Measurements from ENCODE around the gene PSMB5. TPM values are rescaled to one million over a fixed set of nuclear protein-coding genes. Genes with fewer than 3 reads are reported as not detected.

The PSMB5 gene
- total and polyA plus RNA-seq, 2 of the 13 experiments (the other 11 are each of a cell fraction or from before 2014, with no cell fraction given), result 705 to 871 TPM

GRCh38 chr14:23033801-23034497 is 751 bp downstream of the PSMB5 start:
- no peaks in the 10 kb centered on the region for H3K9me3 ChIP-seq (ENCODE audit: low read length)
- intact Hi-C loops (cut with micrococcal nuclease; ENCODE audit: unreplicated experiment) (loop anchor here (1.0 to 2.0 kb wide), 4 partner anchors 24 to 61 kb away; partner anchors contain the start of genes ACIN1, AJUBA, C14orf119 and C14orf93), in situ Hi-C loops (cut with HindIII; ENCODE audit: extremely low pct_ligation_motif_present, low pct_unique_long_range_greater_than_20kb) (no loop called here)
- ChIA-PET POLR2A (interaction anchor here (0.9 to 15.1 kb wide), 25 partner anchors 9 to 1237 kb away, joined by 3 to 203 read pairs (median 5); partner anchors contain the start of genes ACIN1, AJUBA, C14orf119 and HAUS4), CTCF (ENCODE audit: low intra/inter-chr PET ratio, low total read pairs) (no interaction called here)
- WGBS (ENCODE audit: low lambda C conversion rate), result 36% methylated on average over 17 of the region's 17 CpGs
- DNase-seq (ENCODE audit: low spot score) (no peak), FAIRE-seq (no peak), ATAC-seq (peak; percentile 49)
- H3K9ac ChIP-seq (ENCODE audit: insufficient read depth, low read depth, low read length), result peak overlapping the region; percentile 97
- BruUV-seq (replicated peaks), result TSS peak; percentile 77
- peaks cover 44% of the 10 kb centered on the region for H3K4me1 ChIP-seq (ENCODE audit: insufficient read depth, low read length)
- peak overlapping the region; percentile 78 to 86 (median 80) for H3K4me3 ChIP-seq (replicated peaks in 1 of 3; ENCODE audit: insufficient read depth in 1 of 3, low read depth in 2 of 3, low read length in 3 of 3)
- H3K79me2 ChIP-seq (ENCODE audit: insufficient read depth, low read length), result peaks cover 40% of the 10 kb centered on the region
- no peak overlapping the region for H2AFZ ChIP-seq (ENCODE audit: low read length)
- peak overlapping the region; percentile 92 for H3K4me2 ChIP-seq (ENCODE audit: low read depth, low read length)
- peak overlapping the region; percentile 90 for H3K27ac ChIP-seq (ENCODE audit: extremely low read length, insufficient read depth, low read length)
- peaks cover 21 to 34% of the 10 kb centered on the region in 2 experiments for H3K36me3 ChIP-seq (replicated peaks in 1 of 2; ENCODE audit: control insufficient read depth in 1 of 2, insufficient read depth in 2 of 2, low read length in 2 of 2)
- H3K27me3 ChIP-seq (ENCODE audit: control insufficient read depth in 1 of 2, insufficient read depth in 2 of 2, low read length in 2 of 2), result no peaks in the 10 kb centered on the region; a peak in 1 of 5 replicates
- no peaks in the 10 kb centered on the region for H4K20me1 ChIP-seq (ENCODE audit: insufficient read depth, low read length)
- TF ChIP-seq FOXO1 (CRISPR knock-in tag; IDR thresholded peaks at IDR 0.05) (no peak), THRA (CRISPR knock-in tag; IDR thresholded peaks at IDR 0.05; ENCODE audit: borderline replicate concordance) (0 out of 2 replicates have a peak, but pooled peaks have one; percentile 3), HDAC6 (IDR thresholded peaks at IDR 0.05; ENCODE audit: low read depth, low read length) (peak; percentile 18; the same call in 1 of the 2 replicates), ZIK1 (CRISPR knock-in tag; IDR thresholded peaks at IDR 0.05; ENCODE audit: borderline replicate concordance, low read depth) (0 out of 2 replicates have a peak, but pooled peaks have one; percentile 3), ZNF556 (CRISPR knock-in tag; IDR thresholded peaks at IDR 0.05; ENCODE audit: borderline replicate concordance) (0 out of 2 replicates have a peak, but pooled peaks have one; percentile 11), ZNF569 (CRISPR knock-in tag; IDR thresholded peaks at IDR 0.05; ENCODE audit: borderline replicate concordance) (0 out of 2 replicates have a peak, but pooled peaks have one; percentile 42), ZKSCAN8 (CRISPR knock-in tag; IDR thresholded peaks at IDR 0.05; ENCODE audit: borderline replicate concordance) (no peak; the same call in 1 of the 2 replicates), THAP8 (CRISPR knock-in tag; IDR thresholded peaks at IDR 0.05; ENCODE audit: borderline replicate concordance) (0 out of 2 replicates have a peak, but pooled peaks have one; percentile 3), STAT6 (CRISPR knock-in tag; IDR thresholded peaks at IDR 0.05; ENCODE audit: borderline replicate concordance) (peak; percentile 4; the same call in 1 of the 2 replicates), ZSCAN5A (CRISPR knock-in tag; IDR thresholded peaks at IDR 0.05; ENCODE audit: borderline replicate concordance) (peak; percentile 26; the same call in 1 of the 2 replicates)
- TF ChIP-seq, protein P1, sequence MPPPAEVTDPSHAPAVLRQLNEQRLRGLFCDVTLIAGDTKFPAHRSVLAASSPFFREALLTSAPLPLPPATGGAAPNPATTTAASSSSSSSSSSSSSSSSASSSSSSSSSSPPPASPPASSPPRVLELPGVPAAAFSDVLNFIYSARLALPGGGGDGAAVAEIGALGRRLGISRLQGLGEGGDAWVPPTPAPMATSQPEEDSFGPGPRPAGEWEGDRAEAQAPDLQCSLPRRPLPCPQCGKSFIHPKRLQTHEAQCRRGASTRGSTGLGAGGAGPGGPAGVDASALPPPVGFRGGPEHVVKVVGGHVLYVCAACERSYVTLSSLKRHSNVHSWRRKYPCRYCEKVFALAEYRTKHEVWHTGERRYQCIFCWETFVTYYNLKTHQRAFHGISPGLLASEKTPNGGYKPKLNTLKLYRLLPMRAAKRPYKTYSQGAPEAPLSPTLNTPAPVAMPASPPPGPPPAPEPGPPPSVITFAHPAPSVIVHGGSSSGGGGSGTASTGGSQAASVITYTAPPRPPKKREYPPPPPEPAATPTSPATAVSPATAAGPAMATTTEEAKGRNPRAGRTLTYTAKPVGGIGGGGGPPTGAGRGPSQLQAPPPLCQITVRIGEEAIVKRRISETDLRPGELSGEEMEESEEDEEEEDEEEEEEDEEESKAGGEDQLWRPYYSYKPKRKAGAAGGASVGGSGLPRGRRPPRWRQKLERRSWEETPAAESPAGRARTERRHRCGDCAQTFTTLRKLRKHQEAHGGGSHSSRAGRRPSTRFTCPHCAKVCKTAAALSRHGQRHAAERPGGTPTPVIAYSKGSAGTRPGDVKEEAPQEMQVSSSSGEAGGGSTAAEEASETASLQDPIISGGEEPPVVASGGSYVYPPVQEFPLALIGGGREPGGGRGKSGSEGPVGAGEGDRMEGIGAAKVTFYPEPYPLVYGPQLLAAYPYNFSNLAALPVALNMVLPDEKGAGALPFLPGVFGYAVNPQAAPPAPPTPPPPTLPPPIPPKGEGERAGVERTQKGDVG (CRISPR knock-in tag; IDR thresholded peaks at IDR 0.05; ENCODE audit: borderline replicate concordance), result peak; percentile 89; the same call in 1 of the 2 replicates
